Activated T-cell treated with anti-CD3 and anti-CD28 coated beads, Interleukin-2, amount 50 U/mL, for 1 hour (primary cell): ENCODE measurements around the gene CENPP.

Experiments
- DNase-seq: peaks from one replicate; pipeline ENCODE4 v3.0.0-alpha.2; 2020

Gene CENPP

DNA sequence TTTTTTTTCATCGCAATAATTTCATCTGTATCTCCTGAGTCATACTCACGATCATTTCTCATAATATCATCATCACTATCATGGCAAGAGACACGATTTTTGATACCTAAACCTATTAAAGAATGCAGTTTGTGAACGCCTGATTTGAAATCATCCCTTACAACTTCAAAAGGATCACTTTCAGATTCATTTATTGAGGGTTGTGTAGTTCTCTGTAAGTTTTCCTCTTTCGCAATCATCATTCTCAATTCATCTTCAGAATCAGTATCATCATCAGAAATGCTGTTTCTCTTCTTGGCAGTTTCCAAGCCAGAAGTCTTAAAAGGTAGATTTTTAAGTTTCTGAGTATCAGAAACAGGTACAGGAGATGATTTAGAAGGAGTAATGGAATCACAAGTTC is 10.3 kb upstream of the CENPP start:
- DNase-seq, result no peak

DNA sequence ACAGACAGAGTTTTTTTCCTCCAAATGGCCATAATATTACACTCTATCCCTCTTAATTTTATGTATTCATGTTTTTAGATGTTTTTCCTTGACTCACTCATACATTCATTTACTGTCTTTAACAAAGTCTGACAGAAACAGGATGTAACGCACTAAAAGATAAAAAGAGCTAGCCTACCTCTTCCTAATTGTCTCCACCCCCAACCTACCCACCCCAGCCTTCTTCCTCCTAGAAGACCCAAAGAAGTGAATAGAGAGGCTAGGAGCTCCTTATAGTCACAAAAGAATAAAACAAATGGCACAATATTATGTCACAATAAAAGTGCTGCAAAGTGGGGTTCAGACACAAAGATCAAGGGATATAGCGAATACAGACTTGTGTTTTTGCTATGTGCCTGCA is 1.3 kb upstream of the CENPP start:
- DNase-seq, result no peak

DNA sequence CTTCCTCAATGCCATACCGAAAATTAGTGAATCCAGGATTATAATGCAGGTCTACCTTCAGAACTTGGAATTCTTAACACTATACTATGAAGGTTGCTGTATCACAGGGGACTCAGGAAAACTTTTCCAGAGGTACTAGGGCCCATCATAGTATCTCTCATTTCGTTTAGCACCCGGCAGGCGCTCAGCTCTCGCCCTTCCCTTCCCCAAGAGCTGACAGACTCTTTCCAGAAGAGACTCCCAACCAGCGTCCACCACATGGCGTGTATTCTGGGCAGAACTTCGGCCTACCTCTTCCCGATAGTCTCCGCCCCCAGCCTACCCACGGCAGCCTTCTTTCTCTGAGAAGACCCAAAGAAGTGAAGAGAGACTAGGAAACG is 874 bp upstream of the CENPP start:
- no peak for DNase-seq

DNA sequence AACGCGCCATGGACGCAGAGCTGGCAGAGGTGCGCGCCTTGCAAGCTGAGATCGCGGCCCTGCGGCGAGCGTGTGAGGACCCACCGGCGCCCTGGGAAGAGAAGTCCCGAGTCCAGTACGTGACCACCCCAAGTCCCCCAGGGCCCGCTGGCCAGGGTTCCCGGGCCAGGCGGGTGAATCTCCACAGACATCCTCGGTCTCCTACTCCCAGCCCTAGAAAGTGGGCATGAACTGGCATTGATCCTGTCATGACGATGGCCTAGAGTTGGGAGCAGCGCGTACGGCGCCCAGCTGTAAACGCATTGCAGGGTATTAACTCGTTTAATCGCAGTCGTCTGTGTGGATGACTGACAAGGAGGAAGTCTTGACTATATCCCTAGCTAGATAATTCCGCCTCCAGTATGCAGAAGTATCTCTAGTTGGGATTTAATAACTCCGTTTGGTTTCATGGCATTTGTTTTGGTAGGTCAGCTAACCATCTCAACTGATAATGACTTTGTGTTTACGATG is 293 bp downstream of the CENPP start:
- DNase-seq, result no peak

DNA sequence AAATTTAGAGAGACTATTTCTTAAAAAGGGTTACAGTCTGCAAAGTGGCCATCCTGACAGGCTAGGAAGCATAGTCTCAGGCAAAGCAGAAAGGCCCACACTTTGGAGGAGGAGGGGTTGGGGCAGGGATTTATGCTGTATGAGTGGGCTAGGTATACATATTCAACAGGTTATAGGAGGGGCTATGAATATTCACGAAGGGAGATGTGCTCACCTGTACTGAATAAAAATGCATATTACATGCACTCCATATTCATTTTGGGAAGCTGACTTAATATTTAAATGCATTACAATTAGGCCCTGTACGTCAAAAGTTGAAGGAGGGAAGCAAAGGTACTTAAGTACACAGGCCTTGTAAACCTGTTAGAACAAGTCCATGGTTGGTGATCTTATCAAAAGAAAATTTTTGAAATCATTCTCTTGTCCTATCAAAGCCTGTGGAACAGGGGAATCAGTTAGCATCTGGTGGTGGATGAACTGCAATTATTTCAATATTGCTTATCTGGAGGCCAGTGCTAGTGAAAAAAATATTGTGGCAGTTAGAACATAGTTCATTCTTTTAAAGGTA is 1.6 kb downstream of the CENPP start:
- DNase-seq, result no peak

DNA sequence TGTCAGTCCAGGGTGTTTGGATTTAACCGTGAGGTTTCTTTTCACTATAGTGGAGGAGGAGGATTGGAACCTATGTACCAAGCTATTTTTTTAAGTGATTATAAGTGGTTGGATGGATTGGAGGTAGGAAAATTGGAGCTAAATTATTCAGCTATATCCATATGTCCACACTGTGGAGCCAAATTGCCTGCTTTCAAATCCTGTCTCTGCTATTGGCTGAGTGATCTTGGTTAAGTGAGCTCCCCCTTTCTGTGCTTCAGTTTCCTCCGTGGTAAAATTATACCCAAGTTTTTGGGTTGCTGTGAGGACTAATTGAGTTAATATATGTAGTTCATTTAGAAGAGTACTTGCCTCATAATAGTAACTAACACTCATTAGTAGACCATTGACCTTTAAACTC is 2.5 kb downstream of the CENPP start:
- DNase-seq, result no peak

DNA sequence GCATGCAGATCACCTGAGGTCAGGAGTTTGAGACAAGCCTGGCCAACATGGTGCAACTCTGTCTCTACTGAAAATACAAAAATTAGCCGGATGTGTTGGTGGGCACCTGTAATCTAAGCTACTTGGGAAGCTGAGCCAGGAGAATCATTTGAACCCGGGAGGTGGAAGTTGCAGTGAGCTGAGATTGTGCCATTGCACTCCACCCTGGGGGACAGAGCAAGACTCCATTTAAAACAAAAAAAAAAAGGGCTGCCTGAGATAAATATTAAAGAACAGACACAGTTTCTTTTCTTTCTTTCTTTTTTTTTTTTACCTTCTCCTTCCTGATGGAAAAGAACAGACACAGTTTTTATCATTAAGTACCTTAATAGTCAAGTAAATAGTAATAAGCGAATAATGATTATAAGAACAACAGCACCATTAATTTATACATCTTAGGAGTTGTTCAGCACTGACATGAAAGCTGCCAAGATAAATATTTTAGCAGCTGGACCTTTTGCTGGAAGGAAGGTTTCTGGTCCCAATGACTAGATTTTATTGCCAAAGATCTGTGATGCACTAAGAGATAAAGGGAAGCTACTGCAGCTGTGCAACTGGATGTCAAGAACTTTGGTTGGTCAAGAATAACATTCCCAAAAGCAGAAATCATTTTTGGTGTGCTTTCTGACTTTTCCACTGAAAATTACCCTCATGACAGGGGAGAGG is 7.0 kb downstream of the CENPP start:
- no peak for DNase-seq

DNA sequence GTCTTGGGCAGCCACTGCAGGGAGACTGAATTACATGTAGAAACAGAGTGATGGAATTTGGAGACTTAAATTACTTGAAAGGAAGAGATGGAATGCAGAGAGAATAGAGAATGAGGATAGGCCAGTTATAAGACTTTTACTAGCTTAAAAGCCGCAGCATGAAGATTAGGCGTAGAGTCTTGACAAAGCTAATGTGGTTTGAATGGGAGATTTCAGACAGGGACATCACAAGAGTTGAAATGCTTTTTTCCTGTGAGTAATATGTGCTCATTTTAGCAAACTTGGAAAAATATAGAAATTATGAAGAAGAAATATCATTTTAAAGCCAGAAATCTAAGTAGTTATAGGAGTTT is 7.5 kb downstream of the CENPP start:
- no peak for DNase-seq

DNA sequence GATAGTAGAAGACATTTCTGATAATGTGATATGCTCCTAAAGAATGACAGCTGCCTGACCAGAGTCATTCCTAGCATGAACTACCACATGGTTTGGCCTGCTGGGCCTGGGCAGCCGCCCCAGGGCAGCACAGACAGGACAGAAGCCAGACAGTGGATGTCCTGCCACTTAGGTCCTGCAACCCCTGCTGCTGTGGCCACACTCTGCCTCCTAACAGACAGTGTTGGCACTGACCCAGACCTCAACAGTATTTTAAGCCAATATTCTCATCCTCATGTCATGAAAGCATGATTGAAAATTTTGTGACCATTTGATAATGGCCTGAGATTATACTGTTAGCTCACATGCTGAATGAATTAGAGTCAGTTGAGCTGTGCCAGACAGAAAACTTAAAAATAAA is 15.8 kb downstream of the CENPP start:
- no peak for DNase-seq

DNA sequence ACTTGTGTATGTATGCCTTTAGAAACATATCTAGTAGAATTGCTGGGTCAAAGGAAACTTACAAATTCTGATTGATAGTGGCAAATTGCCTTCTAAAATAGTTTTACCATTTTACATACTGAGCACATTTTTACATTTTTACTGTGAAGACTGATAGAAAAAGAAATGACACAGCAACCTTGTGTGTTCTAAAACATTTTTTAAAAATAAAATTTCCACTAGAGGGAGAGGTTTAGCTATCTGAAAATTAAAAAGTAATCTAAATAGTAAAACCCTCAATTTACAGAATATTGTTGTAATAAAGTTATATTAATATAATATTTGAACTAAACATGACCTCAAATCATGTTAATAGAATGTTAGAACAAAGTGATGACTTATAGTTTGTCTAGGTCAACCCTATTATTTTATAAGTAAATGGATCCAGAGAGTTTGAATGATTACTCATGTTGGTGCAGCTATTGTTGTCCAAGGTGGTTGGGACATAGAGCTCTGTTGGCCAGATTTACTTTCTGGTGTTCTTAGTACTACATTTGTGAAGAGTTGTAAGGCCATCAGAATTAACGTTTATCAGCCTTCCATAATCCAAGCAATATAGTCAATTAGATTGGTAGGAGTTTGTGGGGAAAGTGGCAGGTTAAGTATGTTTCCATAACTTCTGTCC is 17.2 kb downstream of the CENPP start:
- no peak for DNase-seq

DNA sequence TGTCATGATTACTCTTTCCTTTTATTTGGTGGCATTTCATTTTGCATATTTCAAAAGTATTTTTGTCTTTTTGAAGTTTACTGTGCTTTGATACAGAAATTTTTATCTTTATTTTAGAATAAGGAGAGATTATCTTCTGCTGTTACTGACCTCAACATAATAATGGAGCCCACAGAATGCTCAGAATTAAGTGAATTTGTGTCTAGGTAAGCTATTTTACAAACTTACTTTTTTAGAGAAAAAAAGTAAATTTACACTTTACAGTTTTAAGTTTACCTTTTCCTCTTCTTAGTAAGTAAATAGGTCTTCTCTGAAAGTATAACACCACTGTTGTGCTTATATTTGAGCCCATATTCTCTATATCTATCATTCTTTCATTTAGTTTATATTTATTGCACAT is 19.8 kb downstream of the CENPP start:
- DNase-seq, result no peak

DNA sequence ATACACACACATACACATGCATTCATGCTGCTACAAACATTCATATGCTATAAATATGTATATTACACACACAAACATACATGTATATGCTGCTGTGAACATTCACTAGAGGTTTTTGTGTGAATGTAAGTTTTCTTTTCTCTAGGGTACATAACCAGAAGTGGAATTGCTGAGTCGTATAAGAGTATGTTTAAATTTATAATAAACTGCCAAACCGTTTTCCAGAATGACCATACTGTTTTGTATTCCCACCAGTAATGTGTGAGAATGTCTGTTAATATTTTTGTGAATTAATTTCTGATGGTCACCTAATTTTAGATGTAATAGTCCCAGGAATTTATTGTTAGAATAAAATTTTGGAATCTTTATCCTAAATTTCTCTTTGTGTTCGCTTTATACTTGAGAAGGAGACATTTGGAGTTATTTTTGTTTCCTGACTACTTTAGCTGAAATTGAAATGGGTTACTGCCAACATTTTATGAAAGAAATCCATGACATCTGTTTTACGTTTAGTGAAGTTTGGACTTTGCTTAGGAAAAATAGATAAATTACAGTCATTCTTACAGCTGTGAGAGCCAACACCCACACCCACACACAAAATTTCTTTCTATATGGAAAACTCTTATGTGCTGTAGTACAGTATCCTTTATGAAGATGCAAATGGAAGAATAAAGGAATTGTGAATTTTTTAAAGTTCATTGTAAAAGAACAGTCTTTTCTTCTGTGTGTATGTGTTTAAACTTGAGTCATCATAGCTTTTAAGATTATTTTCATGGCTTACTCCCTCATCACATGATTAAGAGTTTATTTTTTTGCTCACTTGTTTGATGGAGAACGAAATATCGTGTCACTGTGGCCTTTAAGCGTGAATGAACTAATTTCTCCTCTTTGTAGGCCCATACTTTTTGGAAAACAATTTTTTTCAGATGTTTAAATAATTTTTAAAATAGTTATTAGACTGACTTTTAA is 24.3 kb downstream of the CENPP start:
- DNase-seq, result no peak

DNA sequence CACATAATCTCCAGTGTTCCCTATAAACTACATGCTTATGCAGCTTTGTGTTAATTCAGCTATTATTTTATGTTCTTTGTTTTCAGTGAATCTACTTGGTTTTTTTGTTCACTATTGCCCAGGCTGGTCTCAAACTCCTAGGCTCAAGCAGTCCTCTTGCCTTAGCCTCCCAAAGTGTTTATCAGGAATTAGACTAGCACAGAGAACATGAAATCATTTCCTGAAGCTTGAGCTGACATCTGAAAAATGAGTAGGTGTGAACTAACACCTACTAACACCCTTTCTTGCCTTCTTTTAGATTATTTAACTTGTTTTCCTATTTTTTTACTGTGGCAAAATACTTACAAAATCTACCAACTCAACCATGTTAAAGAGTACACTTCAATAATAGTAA is 25.0 kb downstream of the CENPP start:
- DNase-seq, result no peak

DNA sequence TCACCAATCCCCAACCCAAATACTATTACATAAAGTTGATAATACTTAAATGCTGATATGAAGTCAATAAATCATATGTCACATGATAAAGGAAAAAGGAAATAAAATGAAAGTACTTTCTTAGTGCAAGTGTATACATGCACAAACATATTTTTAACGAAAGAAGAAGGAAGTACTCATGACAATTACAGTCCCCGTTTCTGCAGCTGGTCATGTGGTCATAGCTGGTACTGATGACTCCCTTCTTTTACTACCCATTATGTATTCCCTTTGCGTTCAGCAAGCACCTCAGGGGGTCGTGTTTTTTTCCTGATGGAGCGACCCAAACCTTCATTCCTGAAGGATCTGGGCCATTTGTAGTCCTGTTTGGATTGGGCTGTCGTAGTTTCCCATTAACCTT is 27.3 kb downstream of the CENPP start:
- DNase-seq, result no peak

DNA sequence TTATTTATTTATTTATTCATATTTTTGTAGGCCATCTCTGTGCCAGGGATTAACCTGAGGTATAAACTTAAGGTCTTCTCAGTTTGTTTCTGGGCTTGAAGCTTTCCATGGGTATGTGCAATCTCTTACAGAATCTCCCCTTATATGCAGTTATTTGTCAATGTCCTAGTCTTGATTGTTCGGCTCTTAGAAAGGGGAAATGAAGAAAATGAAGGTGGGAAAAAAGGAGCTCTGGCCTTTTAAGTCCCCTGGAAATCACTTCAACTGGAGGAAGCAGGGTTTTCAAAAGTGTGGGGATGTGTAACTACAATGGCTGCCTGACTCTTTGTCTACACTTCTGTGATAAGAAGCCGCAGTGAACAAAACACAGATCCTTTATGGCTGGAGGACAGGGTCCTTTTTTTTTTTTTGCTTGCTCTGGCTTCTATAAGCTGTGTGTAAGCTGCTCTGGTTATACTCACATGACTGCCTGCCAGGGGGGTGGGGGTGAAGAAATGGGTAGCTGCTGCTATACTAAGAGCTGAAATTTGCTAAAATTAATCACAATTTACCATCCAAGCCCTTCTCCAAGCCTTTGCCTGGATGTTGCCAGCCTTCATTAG is 33.7 kb downstream of the CENPP start:
- DNase-seq, result no peak

DNA sequence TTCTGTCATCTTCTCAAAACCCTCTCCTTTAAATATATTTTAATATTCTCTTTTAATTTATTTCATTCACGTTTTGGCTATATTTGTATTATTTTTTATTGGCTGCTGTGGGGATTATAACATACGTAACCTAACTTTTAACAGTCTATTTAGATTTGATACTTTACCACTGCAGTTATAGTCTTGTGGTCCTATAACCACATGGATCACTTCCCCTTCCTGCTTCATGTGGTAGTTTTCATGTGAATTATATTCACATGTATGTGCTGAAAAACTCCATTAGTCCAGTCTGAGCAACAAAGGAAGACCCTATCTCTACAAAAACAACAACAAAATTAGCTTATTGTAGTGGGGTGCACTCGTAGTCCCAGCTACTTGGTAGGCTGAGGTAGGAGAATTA is 34.3 kb downstream of the CENPP start:
- DNase-seq, result no peak

DNA sequence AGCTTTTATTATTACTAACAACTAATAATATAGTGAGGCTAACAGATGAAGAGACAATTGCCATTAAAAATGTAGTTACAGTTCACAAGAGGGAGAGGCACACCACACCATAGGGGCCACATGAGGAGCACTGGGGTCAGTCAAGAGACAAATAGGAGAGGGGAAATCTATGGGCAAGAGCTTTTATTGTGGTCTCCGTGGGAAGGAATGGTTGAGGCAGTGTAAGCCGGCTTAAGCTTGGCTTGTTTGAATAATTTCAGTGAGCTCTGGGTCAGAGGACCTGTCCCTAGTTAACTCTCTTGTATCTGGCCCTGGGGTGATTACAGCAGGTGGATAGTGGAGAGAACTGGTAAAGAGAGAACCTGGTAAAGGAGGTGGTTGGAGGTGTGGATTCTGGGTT is 43.3 kb downstream of the CENPP start:
- no peak for DNase-seq

DNA sequence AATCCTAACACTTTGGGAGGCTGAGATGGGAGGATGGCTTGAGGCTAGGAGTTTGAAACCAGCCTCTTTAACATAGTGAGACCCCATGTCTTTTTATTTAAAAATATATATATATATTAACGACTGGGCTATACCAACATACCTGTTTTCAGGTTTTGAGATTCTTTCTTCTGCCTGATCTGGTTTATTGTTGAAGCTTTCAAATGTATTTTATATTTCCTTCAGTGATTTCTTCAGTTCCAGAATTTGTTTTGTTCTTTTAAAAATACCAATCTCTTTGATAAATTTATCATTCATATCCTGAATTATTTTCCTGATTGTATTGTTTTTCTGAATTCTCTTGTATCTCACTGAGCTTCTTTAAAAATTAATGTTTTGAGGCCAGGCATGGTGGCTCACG is 47.4 kb downstream of the CENPP start:
- no peak for DNase-seq

DNA sequence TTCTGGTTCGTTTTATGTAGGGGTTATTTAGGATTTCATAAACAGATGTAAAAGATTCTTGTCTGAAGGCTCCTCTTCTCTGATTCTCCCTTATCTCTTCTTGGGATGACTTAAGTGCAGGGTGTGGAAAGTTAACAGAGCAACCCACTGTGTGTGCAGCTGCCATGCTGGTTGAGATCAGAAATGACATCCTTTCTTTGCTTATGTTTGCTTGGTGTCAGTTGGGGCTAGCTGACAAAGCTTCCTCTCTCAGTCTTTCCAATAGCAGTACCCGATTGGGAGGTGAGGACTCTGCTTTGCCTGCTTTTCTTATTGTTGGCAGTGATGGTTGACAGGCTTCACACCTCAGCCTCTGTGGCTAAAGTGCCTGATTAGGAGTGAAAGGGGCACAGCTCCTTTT is 52.1 kb downstream of the CENPP start:
- DNase-seq, result no peak

DNA sequence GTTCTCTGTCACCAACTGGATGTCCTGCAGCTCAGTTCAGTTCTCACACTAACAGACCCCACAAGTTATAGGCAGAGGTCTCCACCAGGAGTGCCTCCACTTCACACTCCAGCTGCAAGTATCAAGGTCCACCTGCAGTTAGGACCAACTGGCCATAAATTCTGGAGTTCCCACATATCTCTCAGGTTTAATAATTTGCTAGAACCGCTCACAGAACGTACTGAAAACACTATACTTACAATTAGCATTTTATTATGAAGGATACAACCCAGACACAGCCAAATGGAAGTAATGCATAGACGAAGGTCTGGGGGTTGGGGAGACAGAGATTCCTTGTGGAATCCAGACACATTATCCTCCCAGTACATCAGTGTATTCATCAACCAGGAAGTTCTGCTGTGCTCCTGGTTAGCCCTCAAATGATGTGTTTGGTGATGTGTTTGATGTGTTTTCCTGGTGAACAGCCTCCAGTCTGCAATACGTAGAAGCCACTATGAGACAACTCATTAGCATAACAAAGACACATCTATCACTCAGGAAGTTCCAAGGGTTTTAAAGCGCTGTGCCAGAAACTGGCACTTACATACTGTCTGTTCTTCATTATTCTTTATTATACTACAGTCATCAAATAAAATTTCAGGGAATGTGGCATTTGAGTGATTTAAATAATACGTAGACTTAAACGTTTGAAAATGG is 53.3 kb downstream of the CENPP start:
- DNase-seq, result no peak

DNA sequence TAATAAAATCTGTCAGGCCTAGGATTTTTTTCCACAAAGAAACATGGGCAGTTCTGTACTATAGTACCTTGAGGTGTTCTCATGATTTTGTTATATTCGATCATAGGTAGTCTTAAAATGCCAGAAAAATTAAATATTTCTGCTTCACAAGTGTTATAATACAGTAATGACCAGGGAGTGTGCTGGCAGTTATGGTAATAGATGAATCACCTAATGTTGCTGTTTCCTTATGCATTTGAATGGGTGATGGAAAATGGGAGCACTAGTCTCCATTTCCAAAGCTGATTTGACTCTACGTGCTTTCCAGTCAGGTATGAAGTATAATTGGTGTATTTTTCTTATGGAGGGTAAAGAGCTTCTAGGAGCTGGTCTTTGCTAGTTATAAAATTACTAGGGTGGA is 54.9 kb downstream of the CENPP start:
- DNase-seq, result no peak

DNA sequence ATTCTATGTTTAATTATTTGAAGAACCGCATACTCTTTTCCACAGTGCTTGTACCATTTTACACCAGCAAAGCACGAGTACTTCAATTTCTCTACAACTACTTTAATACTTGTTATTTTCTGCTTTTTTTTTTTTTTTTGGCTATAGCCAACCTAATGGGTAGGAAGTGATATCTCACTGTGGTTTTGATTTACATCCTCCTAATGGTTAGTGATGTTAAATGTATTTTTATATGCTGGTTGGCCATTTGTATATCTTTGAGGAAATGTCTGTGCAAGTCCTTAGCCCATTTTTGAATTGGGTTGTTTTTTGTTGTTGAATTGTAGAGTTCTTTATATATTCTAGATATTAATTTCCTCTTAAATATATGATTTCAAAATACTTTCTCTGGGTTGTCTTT is 56.0 kb downstream of the CENPP start:
- no peak for DNase-seq
